ENCODE measurements around the gene GRID1.

The GRID1 gene

GRCh38 chr10:86217371-86218080 is 149.1 kb downstream of the GRID1 start:
- DNase-seq: peak in 27 of 58 donors; percentile 10 to 69 (median 31)

DNA sequence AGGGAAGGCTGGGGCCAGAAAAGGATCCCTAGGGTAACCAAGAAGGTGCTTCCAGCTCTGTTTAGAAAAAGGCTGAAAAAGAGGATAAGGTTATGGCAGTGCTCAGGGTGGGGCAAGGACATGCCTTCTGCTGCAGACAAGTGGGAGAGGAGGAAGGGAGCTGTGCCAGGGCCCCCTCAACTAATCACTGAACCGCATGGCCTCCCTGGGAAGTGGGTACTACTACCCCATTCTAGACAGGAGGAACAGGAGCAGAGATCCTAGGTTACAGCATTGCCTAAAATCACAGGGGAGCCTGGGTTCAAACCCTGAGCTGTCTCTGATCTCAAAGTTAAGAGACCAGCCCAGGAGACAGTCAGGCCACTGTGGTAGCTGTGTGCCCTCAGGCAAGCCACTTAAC is 149.7 kb downstream of the GRID1 start:
- DNase-seq: no peak

- DNase-seq: no peak
Observed at GRCh38 chr10:86215712-86216111, 150.9 kb downstream of the GRID1 start.

DNA sequence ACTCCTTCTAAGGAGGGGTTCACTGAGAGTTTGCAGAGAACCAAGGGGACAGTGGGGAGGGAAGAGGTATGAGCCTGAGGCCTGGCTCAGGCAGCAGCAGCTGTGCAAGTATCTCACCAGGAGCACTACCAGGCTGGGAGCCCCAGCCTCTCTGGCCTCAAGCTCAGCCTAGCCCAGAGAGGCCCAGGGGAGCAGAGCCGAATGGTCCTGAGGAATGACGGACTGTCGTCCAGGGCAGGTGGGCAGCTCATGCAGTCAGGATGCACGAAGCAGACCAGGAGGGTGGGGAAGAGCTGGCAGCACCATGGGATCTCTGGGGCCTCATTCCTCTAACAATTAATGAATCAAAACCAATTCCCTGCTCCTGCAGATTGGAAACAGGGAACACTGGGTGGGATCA is 151.5 kb downstream of the GRID1 start:
- no peak for DNase-seq

DNA sequence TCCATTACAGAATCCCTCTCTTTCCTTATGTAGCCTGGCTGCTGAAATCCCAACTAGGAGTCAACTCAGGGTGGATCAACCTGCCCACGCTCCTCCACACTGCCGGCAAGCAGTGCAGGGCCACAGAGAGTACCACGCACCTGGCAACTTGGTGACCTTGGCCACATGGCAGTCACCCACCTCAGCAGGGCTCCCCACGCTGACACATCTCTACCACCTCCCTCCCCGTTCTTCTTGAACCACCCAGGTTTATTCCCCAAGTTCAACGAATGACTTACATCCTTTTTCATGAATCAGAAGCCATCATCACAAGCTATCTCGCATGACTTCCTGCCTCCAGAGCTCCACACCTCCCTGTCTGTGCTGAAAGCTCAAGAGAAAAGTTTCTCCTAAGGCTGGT is 153.4 kb downstream of the GRID1 start:
- DNase-seq: no peak

- DNase-seq: no peak
Observed at GRCh38 chr10:86212391-86212700, 154.2 kb downstream of the GRID1 start.

DNA sequence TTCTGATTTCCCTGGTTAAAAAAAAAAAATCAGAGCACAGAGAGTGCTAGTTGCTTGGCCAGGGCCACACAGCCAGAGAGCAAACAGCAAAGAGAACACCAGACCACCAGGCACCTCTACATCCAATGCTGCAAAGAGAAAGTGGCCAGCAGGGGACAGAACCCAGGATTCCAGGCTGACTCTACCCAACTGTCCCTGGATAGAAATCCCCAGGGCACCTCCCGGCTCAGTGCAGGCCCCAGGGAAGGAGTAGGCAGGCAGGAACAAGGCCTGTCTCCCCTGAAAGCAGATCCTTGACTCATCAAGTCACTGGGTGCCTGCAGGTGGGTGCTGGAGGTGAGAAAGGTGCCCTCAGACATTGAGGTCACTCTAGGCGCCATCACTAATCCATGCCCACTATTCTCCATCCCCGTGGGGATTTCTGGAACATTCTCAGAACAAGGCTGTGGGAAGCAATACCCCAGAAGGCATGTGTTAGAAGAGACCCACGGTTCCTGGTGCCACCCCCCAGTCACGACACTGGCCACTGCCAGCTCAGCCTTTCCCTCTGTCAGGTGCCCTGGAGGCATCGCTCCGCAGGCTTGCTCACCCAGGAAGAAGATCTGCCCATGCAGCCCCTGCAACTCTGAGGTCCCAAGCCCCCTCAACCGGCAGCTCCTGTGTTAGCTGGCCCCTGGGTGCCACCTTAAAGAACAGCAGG is 154.8 kb downstream of the GRID1 start:
- DNase-seq: no peak

DNA sequence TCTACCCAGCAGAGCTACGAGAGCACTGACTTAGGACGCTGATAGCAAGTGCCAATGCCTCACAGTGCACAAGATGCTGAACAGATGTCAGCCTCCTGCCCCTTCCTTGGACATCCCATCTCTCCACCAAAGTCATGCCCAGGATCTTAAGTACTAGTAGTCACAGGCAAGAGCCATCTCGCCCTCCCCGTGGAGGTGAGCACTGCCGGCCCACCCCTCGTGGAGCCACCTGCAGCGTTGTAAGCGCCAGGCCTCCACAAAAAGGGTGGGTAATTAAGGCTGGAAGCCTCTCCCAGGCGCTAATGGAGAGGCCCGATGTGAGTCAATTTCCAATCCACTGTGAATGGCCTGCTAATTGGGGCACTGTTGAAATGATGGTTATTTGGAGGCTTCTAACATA is 156.2 kb downstream of the GRID1 start:
- DNase-seq: no peak

GRCh38 chr10:86209726-86210125 is 156.9 kb downstream of the GRID1 start:
- no peak for DNase-seq

DNA sequence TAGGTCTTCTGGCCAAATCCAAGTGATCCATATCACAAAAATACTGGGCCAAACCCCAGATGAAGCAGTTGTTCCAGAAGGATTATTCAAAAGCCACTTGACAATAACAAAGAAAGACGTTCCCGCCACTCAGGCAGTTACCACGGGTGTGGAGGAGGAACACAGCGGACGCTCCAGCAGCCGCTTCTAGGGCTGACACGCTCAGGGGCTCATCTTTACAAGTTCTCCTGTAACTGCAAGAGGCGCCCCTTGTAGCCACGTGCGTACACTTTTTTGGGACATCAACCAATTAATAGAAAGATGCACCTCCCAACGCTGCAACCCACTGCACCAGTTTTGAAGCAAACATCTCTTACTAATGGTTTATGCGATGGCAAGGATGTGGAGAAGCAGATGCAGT is 159.4 kb downstream of the GRID1 start:
- no peak for DNase-seq

DNA sequence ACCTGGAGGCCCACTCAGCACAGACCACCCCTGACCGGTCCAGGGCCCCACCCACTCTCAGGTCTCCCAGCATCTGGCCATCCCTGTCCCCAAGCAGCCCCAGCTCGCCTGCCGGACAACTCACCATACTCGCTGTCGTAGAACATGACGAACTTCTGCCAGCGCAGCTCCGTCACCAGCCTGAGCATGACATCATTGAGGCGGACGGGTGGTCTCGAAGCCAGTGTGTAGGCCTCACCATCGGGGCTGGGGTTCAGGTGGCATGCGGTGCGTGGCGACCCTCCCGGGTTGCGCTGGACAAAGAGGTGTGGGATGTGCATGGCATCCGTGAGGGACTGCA is 160.4 kb downstream of the GRID1 start:
- DNase-seq: no peak

- DNase-seq: peak in 11 of 58 donors; percentile 15 to 44 (median 29)
Observed at GRCh38 chr10:86205306-86206239, 161.0 kb downstream of the GRID1 start.

GRCh38 chr10:86204421-86205305 is 161.9 kb downstream of the GRID1 start:
- peak in 4 of 58 donors; percentile 20 to 41 (median 30) for DNase-seq

DNA sequence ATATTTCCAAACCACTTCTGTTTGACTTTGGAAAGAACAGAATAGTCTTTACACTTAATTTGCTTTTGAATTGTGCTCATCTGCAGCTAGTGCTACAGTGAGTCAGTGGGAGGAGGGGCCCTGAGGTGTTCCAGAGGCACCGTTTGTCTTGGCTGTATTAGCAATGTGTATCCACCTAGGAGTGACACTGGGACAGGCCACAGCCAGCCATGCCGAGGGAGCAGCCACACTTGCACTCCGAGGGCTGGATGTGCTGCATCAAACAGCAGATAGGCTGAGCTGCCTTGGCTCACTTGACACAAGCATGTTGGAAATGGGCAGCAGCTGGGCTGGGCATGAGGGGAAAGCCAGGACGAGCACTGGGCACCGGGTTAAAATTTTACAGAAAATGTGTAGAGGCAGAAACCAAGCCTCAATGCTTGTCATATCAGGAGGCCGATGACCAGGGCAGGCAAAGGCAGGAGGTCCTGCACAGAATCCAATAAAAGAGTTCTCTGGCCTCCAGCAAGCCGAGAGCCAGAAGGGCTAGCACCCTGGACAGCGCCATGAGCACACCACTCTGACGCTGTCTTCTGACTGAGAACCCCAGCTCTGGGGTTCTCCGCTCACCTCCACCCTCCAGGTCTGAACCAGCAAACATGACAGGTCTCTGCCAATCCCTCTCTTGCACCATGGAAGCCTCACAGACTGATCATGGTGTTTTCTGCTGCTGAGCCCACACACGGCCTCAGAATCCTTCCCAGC is 163.3 kb downstream of the GRID1 start:
- no peak for DNase-seq

DNA sequence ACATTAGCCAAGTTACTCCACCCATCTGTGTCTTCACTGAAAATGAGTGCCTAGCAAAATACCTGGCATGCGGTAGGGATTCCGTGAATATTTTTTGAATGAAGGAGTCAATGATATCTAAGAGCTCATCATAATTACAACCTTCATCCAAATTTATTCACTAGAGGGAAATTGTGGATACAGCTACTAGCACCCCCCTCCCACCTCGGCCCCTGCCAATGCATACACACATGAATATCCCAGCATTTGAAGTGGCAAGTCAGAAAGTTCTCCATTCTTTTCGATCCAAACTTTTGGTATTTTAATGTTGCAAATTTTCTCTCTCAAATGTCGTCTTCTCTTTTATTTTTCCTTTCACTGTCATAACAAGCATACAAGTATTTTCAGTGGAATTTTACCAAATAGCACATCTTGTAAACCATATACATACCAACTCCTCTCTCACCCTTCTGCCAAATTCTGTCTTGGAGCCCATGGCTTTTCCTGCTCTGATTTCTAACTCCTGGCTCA is 164.3 kb downstream of the GRID1 start:
- no peak for DNase-seq

- DNase-seq: no peak
Observed at GRCh38 chr10:86200867-86201266, 165.7 kb downstream of the GRID1 start.

DNA sequence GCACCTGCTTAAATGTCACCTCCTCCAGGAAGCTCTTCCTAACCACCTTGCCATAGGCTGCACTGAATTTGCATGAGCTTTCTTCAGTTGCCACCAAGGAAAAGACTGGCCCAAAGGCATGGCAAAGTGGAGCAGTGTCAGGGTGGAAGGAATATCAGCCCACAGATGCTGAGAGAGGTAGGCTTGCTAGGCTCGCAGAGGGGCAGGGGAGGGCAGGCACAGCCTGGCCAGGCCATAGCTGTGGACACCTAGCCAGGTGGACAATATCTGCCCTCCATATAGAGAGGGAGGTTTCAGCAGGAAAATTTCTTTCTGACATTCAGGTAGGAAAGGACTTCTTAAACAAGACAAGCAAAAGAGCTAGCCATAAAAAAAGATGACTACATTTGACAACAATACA is 166.3 kb downstream of the GRID1 start:
- DNase-seq: no peak

DNA sequence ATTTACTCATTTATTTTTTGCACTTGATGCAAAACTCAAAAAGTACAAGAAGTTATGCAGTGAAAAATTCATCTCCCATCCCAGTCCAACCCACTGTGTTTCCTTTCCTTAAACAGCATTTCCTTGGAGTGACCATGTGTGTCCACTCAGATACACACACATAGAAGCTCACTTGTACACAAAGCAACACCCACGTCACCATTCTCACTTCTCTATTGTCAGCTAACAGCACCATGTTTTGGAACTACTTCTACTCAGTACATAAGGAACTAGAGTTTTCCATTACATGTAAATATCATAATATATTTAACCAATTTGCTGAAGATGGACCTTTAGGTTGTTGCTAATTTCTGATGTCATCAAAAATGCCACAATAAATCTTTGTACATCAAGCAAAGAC is 167.6 kb downstream of the GRID1 start:
- DNase-seq: no peak

DNA sequence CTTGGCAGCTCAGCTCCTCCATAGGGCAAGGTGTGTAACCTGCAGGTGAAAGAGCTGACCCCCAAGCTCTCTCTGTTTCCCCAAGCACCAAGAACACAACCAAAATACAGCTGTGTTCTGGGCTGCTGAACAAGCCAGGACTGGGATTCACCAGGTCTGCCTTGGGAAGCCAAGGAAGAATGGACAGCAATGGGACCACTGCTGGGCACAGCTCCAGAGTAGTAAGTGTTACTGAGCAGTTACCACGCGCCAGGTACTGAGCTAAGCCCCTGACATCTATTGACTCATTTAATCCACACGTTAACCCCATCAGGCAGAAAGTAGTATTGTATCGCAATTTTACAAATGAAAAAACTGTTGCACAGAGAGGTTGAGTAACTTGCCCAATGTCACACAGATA is 168.3 kb downstream of the GRID1 start:
- no peak for DNase-seq

DNA sequence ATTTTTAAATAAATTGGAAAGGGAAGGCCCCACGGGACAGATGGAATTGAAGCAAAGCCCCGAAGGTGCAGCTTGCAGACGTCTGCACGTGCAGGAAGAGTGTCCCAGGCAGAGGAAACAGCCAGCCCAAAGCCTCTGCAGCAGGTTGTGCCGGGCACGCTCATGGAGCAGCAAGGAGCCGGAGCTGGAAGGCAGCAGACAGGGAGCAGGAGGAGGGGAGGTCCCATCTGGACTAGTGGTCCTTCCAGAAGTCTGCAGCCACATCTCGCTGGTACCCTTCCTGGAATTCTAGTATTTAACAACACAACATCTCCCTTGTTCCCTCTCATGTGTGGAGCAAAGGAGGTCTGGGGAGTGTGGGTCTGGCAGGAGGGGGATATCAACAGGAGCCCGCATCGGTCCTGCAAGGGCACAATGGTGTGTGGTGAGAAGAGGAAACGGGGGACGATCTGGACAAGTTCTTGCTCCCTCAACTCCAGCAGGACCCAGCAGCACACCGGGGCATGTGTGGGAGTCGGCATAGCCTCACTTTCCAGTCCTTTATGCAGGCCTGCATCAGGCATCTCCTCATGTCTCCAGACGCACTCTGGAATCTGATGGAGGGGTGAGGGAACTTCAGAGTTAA is 169.3 kb downstream of the GRID1 start:
- no peak for DNase-seq
